ENCODE data around the gene CBFB. TPM values are rescaled to one million over a fixed set of nuclear protein-coding genes. Genes with fewer than 3 reads are reported as not detected.
A peak's percentile ranks its signal among the peaks of the same experiment; 100 is the strongest.

The CBFB gene
- total RNA-seq, 1 experiment from 2014 or later, result 87.1 TPM

GRCh38 chr16:67101311-67102082, 72.5 kb downstream of the CBFB start:
- Mint-ChIP-seq H3K4me3 (ENCODE audit: unreplicated experiment) (no peak overlapping the region), H3K27me3 (ENCODE audit: insufficient read depth, unreplicated experiment) (no peaks in the 10 kb centered on the region), H3K4me1 (ENCODE audit: insufficient read depth, unreplicated experiment) (peaks cover 7% of the 10 kb centered on the region), H3K36me3 (ENCODE audit: insufficient read depth, unreplicated experiment) (peaks cover 18% of the 10 kb centered on the region), H3K9me3 (ENCODE audit: unreplicated experiment) (no peaks in the 10 kb centered on the region), H3K27ac (ENCODE audit: low read depth, unreplicated experiment) (no peak overlapping the region)
- ChIA-PET CTCF (interaction anchor here (0.5 to 4.1 kb wide), 32 partner anchors 9 to 324 kb away, joined by 3 to 45 read pairs (median 4); partner anchors contain the start of genes CES4A, FBXL8, PHAF1 and TRADD), POLR2A (interaction anchor here (0.8 to 1.4 kb wide), 4 partner anchors 19 to 205 kb away, joined by 3 to 5 read pairs (median 4); no protein-coding TSS in a partner anchor)
- TF ChIP-seq CTCF (IDR thresholded peaks at IDR 0.05; ENCODE audit: unreplicated experiment), result no peak
- intact Hi-C loops (cut with micrococcal nuclease), result loop anchor here (1.0 kb wide), 2 partner anchors 83 to 124 kb away; no protein-coding TSS in a partner anchor
- DNase-seq (ENCODE audit: unreplicated experiment), result no peak
- BruUV-seq (replicated peaks), result no TSS peak

GRCh38 chr16:67104061-67104460, 75.1 kb downstream of the CBFB start:
- intact Hi-C loops (cut with micrococcal nuclease), result no loop called here
- Mint-ChIP-seq H3K36me3 (ENCODE audit: insufficient read depth, unreplicated experiment) (peaks cover 11% of the 10 kb centered on the region), H3K27ac (ENCODE audit: low read depth, unreplicated experiment) (peak overlapping the region; percentile 49), H3K9me3 (ENCODE audit: unreplicated experiment) (no peaks in the 10 kb centered on the region), H3K4me1 (ENCODE audit: insufficient read depth, unreplicated experiment) (peaks cover 9% of the 10 kb centered on the region), H3K27me3 (ENCODE audit: insufficient read depth, unreplicated experiment) (no peaks in the 10 kb centered on the region), H3K4me3 (ENCODE audit: unreplicated experiment) (no peak overlapping the region)
- POLR2A ChIA-PET, result interaction anchor here (0.9 to 1.4 kb wide), 5 partner anchors 12 to 207 kb away, joined by 3 to 5 read pairs (median 3); no protein-coding TSS in a partner anchor
- peak; percentile 18 for TF ChIP-seq CTCF (IDR thresholded peaks at IDR 0.05; ENCODE audit: unreplicated experiment)
- CTCF ChIA-PET, result interaction anchor here (0.6 to 1.6 kb wide), 11 partner anchors 34 to 213 kb away, joined by 3 to 5 read pairs (median 3); no protein-coding TSS in a partner anchor
- no TSS peak for BruUV-seq (replicated peaks)
- DNase-seq (ENCODE audit: unreplicated experiment), result no peak

GRCh38 chr16:67104845-67105244, 75.9 kb downstream of the CBFB start:
- DNase-seq (ENCODE audit: unreplicated experiment), result peak; percentile 34
- Mint-ChIP-seq H3K9me3 (ENCODE audit: unreplicated experiment) (no peaks in the 10 kb centered on the region), H3K27ac (ENCODE audit: low read depth, unreplicated experiment) (no peak overlapping the region), H3K27me3 (ENCODE audit: insufficient read depth, unreplicated experiment) (no peaks in the 10 kb centered on the region), H3K4me3 (ENCODE audit: unreplicated experiment) (no peak overlapping the region), H3K36me3 (ENCODE audit: insufficient read depth, unreplicated experiment) (peaks cover 11% of the 10 kb centered on the region), H3K4me1 (ENCODE audit: insufficient read depth, unreplicated experiment) (peaks cover 9% of the 10 kb centered on the region)
- intact Hi-C loops (cut with micrococcal nuclease), result no loop called here
- BruUV-seq (replicated peaks), result no TSS peak
- no peak for TF ChIP-seq CTCF (IDR thresholded peaks at IDR 0.05; ENCODE audit: unreplicated experiment)
- ChIA-PET POLR2A (interaction anchor here (0.7 to 1.0 kb wide), 3 partner anchors 11 to 75 kb away, joined by 3 to 5 read pairs (median 4); partner anchors contain the start of genes FBXL8 and TRADD), CTCF (interaction anchor here (0.6 to 2.2 kb wide), 6 partner anchors 37 to 1933 kb away, joined by 3 to 5 read pairs (median 4); partner anchors contain the start of gene ELMO3)

- intact Hi-C loops (cut with micrococcal nuclease), result no loop called here
- no peak overlapping the region for H3K4me3 Mint-ChIP-seq (ENCODE audit: unreplicated experiment)
- CTCF ChIA-PET, result interaction anchor here (0.6 to 2.2 kb wide), 6 partner anchors 93 to 1932 kb away, joined by 3 to 5 read pairs (median 4); partner anchors contain the start of gene ELMO3
These were observed 76.3 kb downstream of the CBFB start for GRCh38 chr16:67105246-67105645.

More at GRCh38 chr16:67105246-67105645, 76.3 kb downstream of the CBFB start:
- POLR2A ChIA-PET, result interaction anchor here (0.7 kb wide), 2 partner anchors 11 to 55 kb away, joined by 3 to 4 read pairs; partner anchors contain the start of genes FBXL8 and TRADD
- H3K27ac Mint-ChIP-seq (ENCODE audit: low read depth, unreplicated experiment), result no peak overlapping the region
- H3K36me3 Mint-ChIP-seq (ENCODE audit: insufficient read depth, unreplicated experiment), result peaks cover 11% of the 10 kb centered on the region
- TF ChIP-seq CTCF (IDR thresholded peaks at IDR 0.05; ENCODE audit: unreplicated experiment), result no peak
- H3K9me3 Mint-ChIP-seq (ENCODE audit: unreplicated experiment), result no peaks in the 10 kb centered on the region
- no peak for DNase-seq (ENCODE audit: unreplicated experiment)
- no TSS peak for BruUV-seq (replicated peaks)
- H3K27me3 Mint-ChIP-seq (ENCODE audit: insufficient read depth, unreplicated experiment), result no peaks in the 10 kb centered on the region
- H3K4me1 Mint-ChIP-seq (ENCODE audit: insufficient read depth, unreplicated experiment), result peaks cover 9% of the 10 kb centered on the region
